HEK293 (cell line): ENCODE data around the gene CFAP70.

Experiments used
- CTCF ChIA-PET: fragments of 350-600 bp; formaldehyde crosslinking; extraction: SDS; loops from one replicate; lab custom pipeline; 2021; ENCODE audit warnings: antibody characterized with exemption; lab: Yijun Ruan, JAX
- POLR2A ChIA-PET: fragments of 300-600 bp; formaldehyde crosslinking; extraction: SDS; loops from one replicate; lab custom pipeline; 2020; ENCODE audit warnings: antibody characterized with exemption, inconsistent platforms; lab: Yijun Ruan, JAX
- H3K27ac ChIP-seq: fragments of 200-500 bp; sonication (Bioruptor generic); 2 replicates; pipeline ENCODE4 v1.5.1; 2014; ENCODE audit warnings: low read depth, low read length, control low read depth, inconsistent platforms; ENCODE audit errors: extremely low read depth
- H3K36me3 ChIP-seq, 2 experiments: fragments of 200-500 bp in 1 of 2; sonication (Bioruptor generic) in 1 of 2; 1 replicate in 1 of 2; 2 replicates in 1 of 2; pipeline ENCODE4 v1.5.1; 2014 to 2017; ENCODE audit warnings: inconsistent platforms in 2 of 2, low read length in 2 of 2; ENCODE audit not compliant: control insufficient read depth in 2 of 2, insufficient read depth in 1 of 2
- H3K4me1 ChIP-seq: fragments of 200-500 bp; sonication (Bioruptor generic); 2 replicates; pipeline ENCODE4 v1.5.1; 2014; ENCODE audit warnings: mild to moderate bottlenecking, low read length, inconsistent platforms; ENCODE audit not compliant: control insufficient read depth, insufficient read depth
- H3K4me3 ChIP-seq: 2 replicates; pipeline ENCODE4 v1.5.1; 2011; ENCODE audit warnings: low read depth, mild to moderate bottlenecking, control low read depth, low read length, moderate library complexity
- H3K9me3 ChIP-seq: fragments of 200-500 bp; sonication (Bioruptor generic); 2 replicates; pipeline ENCODE4 v1.5.1; 2014; ENCODE audit warnings: low read depth, low read length, inconsistent platforms; ENCODE audit not compliant: control insufficient read depth, insufficient read depth
- ATF2 ChIP-seq: fragments of 450-650 bp; formaldehyde crosslinking; IDR thresholded peaks from 2 replicates; pipeline ENCODE4 v1.5.1; 2016; ENCODE audit warnings: missing biosample characterization, missing genetic modification characterization, low read depth
- HOXC10 ChIP-seq: sonication (generic); formaldehyde crosslinking; IDR thresholded peaks from 2 replicates; pipeline ENCODE4 v1.8.1; 2023; ENCODE audit warnings: mild to moderate bottlenecking, missing genetic modification reagents
- KLF17 ChIP-seq: fragments of 450-650 bp; formaldehyde crosslinking; IDR thresholded peaks from 2 replicates; pipeline ENCODE4 v1.5.1; 2016; ENCODE audit warnings: missing biosample characterization, missing genetic modification characterization
- PRDM1 ChIP-seq: fragments of 450-650 bp; formaldehyde crosslinking; IDR thresholded peaks from 2 replicates; pipeline ENCODE4; 2016; ENCODE audit warnings: missing biosample characterization, missing genetic modification characterization
- REST ChIP-seq: fragments of 450-650 bp; formaldehyde crosslinking; IDR thresholded peaks from 2 replicates; pipeline ENCODE4 v1.5.1; 2016; ENCODE audit warnings: missing biosample characterization, missing genetic modification characterization
- SCRT1 ChIP-seq: fragments of 450-650 bp; formaldehyde crosslinking; IDR thresholded peaks from 2 replicates; pipeline ENCODE4 v1.5.1; 2016; ENCODE audit warnings: missing biosample characterization, missing genetic modification characterization, borderline replicate concordance
- TRIM28 ChIP-seq: IDR thresholded peaks from 2 replicates; pipeline ENCODE4 v1.6.1; 2011; ENCODE audit warnings: low read length, control low read depth, borderline replicate concordance
- YY2 ChIP-seq: fragments of 450-650 bp; formaldehyde crosslinking; IDR thresholded peaks from 2 replicates; pipeline ENCODE4 v1.5.1; 2016; ENCODE audit warnings: missing biosample characterization, missing genetic modification characterization
- ZIC2 ChIP-seq: fragments of 450-650 bp; formaldehyde crosslinking; IDR thresholded peaks from 2 replicates; pipeline ENCODE4 v1.5.1; 2016; ENCODE audit warnings: missing biosample characterization, missing genetic modification characterization
- ZNF24 ChIP-seq: fragments of 450-650 bp; formaldehyde crosslinking; IDR thresholded peaks from 2 replicates; pipeline ENCODE4 v1.5.1; 2016; ENCODE audit warnings: missing biosample characterization, missing genetic modification characterization
- ZNF366 ChIP-seq: fragments of 450-650 bp; formaldehyde crosslinking; conservative IDR thresholded peaks from 2 replicates; pipeline ENCODE4 v1.5.1; 2016; ENCODE audit warnings: missing biosample characterization, missing genetic modification characterization
- ZNF426 ChIP-seq: fragments of 450-650 bp; formaldehyde crosslinking; IDR thresholded peaks from 2 replicates; pipeline ENCODE4 v1.5.1; 2017; ENCODE audit warnings: missing biosample characterization, missing genetic modification characterization, mild to moderate bottlenecking, inconsistent platforms, moderate library complexity
- ZNF501 ChIP-seq: fragments of 450-650 bp; formaldehyde crosslinking; IDR thresholded peaks from 2 replicates; pipeline ENCODE4 v1.5.1; 2016; ENCODE audit warnings: missing biosample characterization, missing genetic modification characterization
- ZNF510 ChIP-seq: fragments of 450-650 bp; formaldehyde crosslinking; IDR thresholded peaks from 2 replicates; pipeline ENCODE4 v1.5.1; 2018; ENCODE audit warnings: mild to moderate bottlenecking, missing genetic modification characterization, missing biosample characterization; ENCODE audit not compliant: insufficient replicate concordance
- ZNF654 ChIP-seq: fragments of 450-650 bp; formaldehyde crosslinking; IDR thresholded peaks from 2 replicates; pipeline ENCODE4 v1.5.1; 2016; ENCODE audit warnings: low read depth, missing biosample characterization, missing genetic modification characterization
- ZNF843 ChIP-seq: fragments of 450-650 bp; formaldehyde crosslinking; IDR thresholded peaks from 2 replicates; pipeline ENCODE4 v1.5.1; 2016; ENCODE audit warnings: missing biosample characterization, missing genetic modification characterization
- ZSCAN18 ChIP-seq: fragments of 450-650 bp; formaldehyde crosslinking; IDR thresholded peaks from 2 replicates; pipeline ENCODE4 v1.5.1; 2016; ENCODE audit warnings: missing biosample characterization, missing genetic modification characterization
- ZSCAN4 ChIP-seq: fragments of 450-650 bp; formaldehyde crosslinking; IDR thresholded peaks from 2 replicates; pipeline ENCODE4 v1.5.1; 2017; ENCODE audit warnings: missing biosample characterization, missing genetic modification characterization

CFAP70 gene

GRCh38 chr10:73218431-73219191 is 140.1 kb downstream of the CFAP70 start:
- H3K27ac ChIP-seq: no peak overlapping the region
- POLR2A ChIA-PET: no interaction called here
- TF ChIP-seq PRDM1 (tag by site-specific recombination): 0 out of 2 replicates have a peak, but pooled peaks have one; percentile 31
- no peak for TF ChIP-seq ZNF426 (tag by site-specific recombination)
- no peak for TF ChIP-seq SCRT1 (tag by site-specific recombination)
- TF ChIP-seq ZNF501 (tag by site-specific recombination): no peak
- no peak for TF ChIP-seq ZNF24
- no peak for TF ChIP-seq ZNF510
- no peak for TF ChIP-seq HOXC10
- TF ChIP-seq ZNF843: no peak
- TF ChIP-seq KLF17 (tag by site-specific recombination): no peak
- no peak for TF ChIP-seq YY2 (tag by site-specific recombination)
- no peak for TF ChIP-seq ATF2 (tag by site-specific recombination)
- TF ChIP-seq ZSCAN4: no peak
- no peak for TF ChIP-seq ZSCAN18 (tag by site-specific recombination)
- peak; percentile 8; the same call in 1 of the 2 replicates for TF ChIP-seq ZNF654
- TF ChIP-seq REST: no peak
- TF ChIP-seq ZNF366: no peak
- TF ChIP-seq ZIC2 (tag by site-specific recombination): no peak
- TF ChIP-seq TRIM28: no peak
- H3K4me3 ChIP-seq: no peak overlapping the region
- CTCF ChIA-PET: interaction anchor here (0.7 to 1.8 kb wide), 10 partner anchors 9 to 853 kb away, joined by 3 to 8 read pairs (median 4); partner anchors contain the start of gene P4HA1
- H3K36me3 ChIP-seq: peaks cover 7 to 18% of the 10 kb centered on the region in 2 experiments; a peak in 2 of 3 replicates
- H3K9me3 ChIP-seq: no peaks in the 10 kb centered on the region
- H3K4me1 ChIP-seq: no peaks in the 10 kb centered on the region
